H1 (cell line): ENCODE measurements around the gene PLPP4. TPM values are rescaled to one million over a fixed set of nuclear protein-coding genes. Genes with fewer than 3 reads are reported as not detected.

Experiments used
- CTCF ChIA-PET: fragments of 300-600 bp; sonication (Branson Sonifier 250); formaldehyde crosslinking; loops from one replicate; lab custom pipeline; 2021; ENCODE audit not compliant: partially characterized antibody; lab: Charles Lee
- POLR2A ChIA-PET: fragments of 300-600 bp; sonication (Branson Sonifier 250); formaldehyde crosslinking; loops from one replicate; lab custom pipeline; 2021; ENCODE audit warnings: inconsistent platforms; ENCODE audit not compliant: partially characterized antibody; lab: Charles Lee
- DNase-seq, 2 experiments: peaks; one replicate each; pipeline versions ENCODE4 v3.0.0 to v3.0.0-alpha.2; 2010 to 2022; ENCODE audit warnings: low spot score in 2 of 2, low read depth in 1 of 2, mixed read lengths in 1 of 2
- FAIRE-seq: peaks from 2 replicates; lab custom pipeline; 2011; peaks lifted over from hg19 to GRCh38; lab: Jason Lieb, UNC
- H2AFZ ChIP-seq: 2 replicates; pipeline ENCODE4 v1.8.1; 2012; ENCODE audit warnings: low read length, inconsistent platforms
- H2AK5ac ChIP-seq: 2 replicates; pipeline ENCODE4 v1.6.1; 2013; ENCODE audit warnings: low read depth, low read length
- H2BK120ac ChIP-seq: replicated peaks from 2 replicates; pipeline ENCODE3; 2013; ENCODE audit warnings: low read depth, low read length, inconsistent platforms
- H2BK12ac ChIP-seq: 2 replicates; pipeline ENCODE4 v1.6.1; 2013; ENCODE audit warnings: low read depth, low read length
- H2BK15ac ChIP-seq: 2 replicates; pipeline ENCODE4 v1.6.1; 2013; ENCODE audit warnings: low read length
- H2BK20ac ChIP-seq: 2 replicates; pipeline ENCODE4 v1.6.1; 2013; ENCODE audit warnings: low read length
- H2BK5ac ChIP-seq: 2 replicates; pipeline ENCODE4 v1.6.1; 2013; ENCODE audit warnings: low read depth, low read length
- H3K14ac ChIP-seq: 2 replicates; pipeline ENCODE4 v1.6.1; 2013; ENCODE audit warnings: inconsistent platforms; ENCODE audit not compliant: insufficient read length
- H3K18ac ChIP-seq: 2 replicates; pipeline ENCODE4 v1.6.1; 2013; ENCODE audit warnings: low read length; ENCODE audit errors: extremely low read depth
- H3K23ac ChIP-seq: 2 replicates; pipeline ENCODE4 v1.6.1; 2013; ENCODE audit warnings: inconsistent platforms; ENCODE audit not compliant: insufficient read length
- H3K23me2 ChIP-seq: 2 replicates; pipeline ENCODE4 v1.6.1; 2013; ENCODE audit warnings: low read depth, low read length
- H3K27ac ChIP-seq: 2 replicates; pipeline ENCODE4 v1.6.1; 2011; ENCODE audit warnings: low read depth, low read length, inconsistent platforms
- H3K27me3 ChIP-seq, 4 experiments: replicated peaks in 1 of 4; 1 replicate in 1 of 4; 2 replicates in 3 of 4; pipeline versions ENCODE4 v1.6.1 to v1.8.1; 2011 to 2013; ENCODE audit warnings: low read length in 3 of 4, mild to moderate bottlenecking in 3 of 4, inconsistent platforms in 2 of 4, mixed read lengths in 2 of 4, moderate library complexity in 1 of 4; ENCODE audit not compliant: control insufficient read depth in 3 of 4, insufficient read depth in 3 of 4; ENCODE audit errors: extremely low read depth in 1 of 4
- H3K36me3 ChIP-seq, 4 experiments: 2 replicates each; pipeline versions ENCODE4 v1.6.1 to v1.8.1; 2011 to 2013; ENCODE audit warnings: mild to moderate bottlenecking in 4 of 4, low read length in 3 of 4, moderate library complexity in 2 of 4, control low read depth in 1 of 4, inconsistent platforms in 1 of 4; ENCODE audit not compliant: insufficient read depth in 4 of 4, control insufficient read depth in 2 of 4
- H3K4ac ChIP-seq: replicated peaks from 2 replicates; pipeline ENCODE3; 2013; ENCODE audit warnings: low read length, low read depth, mixed read lengths, inconsistent platforms; ENCODE audit not compliant: insufficient read length
- H3K4me1 ChIP-seq, 4 experiments: replicated peaks in 1 of 4; 1 replicate in 1 of 4; 2 replicates in 3 of 4; pipeline versions ENCODE4 v1.6.1 to v1.8.1; 2011 to 2013; ENCODE audit warnings: low read length in 3 of 4, inconsistent platforms in 2 of 4, mixed read lengths in 1 of 4; ENCODE audit not compliant: insufficient read depth in 4 of 4, control insufficient read depth in 3 of 4
- H3K4me2 ChIP-seq, 2 experiments: 2 replicates each; pipeline versions ENCODE4 v1.6.1 to v1.8.1; 2011 to 2013; ENCODE audit warnings: low read depth in 2 of 2, low read length in 2 of 2, control low read depth in 1 of 2, inconsistent platforms in 1 of 2, mild to moderate bottlenecking in 1 of 2; ENCODE audit not compliant: insufficient read depth in 1 of 2
- H3K4me3 ChIP-seq, 4 experiments: fragments of 200-600, 300-600 bp in 1 of 4; sonication (generic), shearing (Covaris generic), sonication (Bioruptor Twin) in 1 of 4; 2 replicates each; pipeline versions ENCODE4 v1.5.1 to v1.8.1; 2011 to 2016; ENCODE audit warnings: low read length in 4 of 4, low read depth in 3 of 4, control low read depth in 2 of 4, inconsistent platforms in 2 of 4, mild to moderate bottlenecking in 2 of 4, mixed read lengths in 1 of 4, moderate library complexity in 1 of 4; ENCODE audit not compliant: insufficient read depth in 2 of 4; ENCODE audit errors: extremely low read depth in 1 of 4
- H3K56ac ChIP-seq: replicated peaks from 2 replicates; pipeline ENCODE3; 2013; ENCODE audit warnings: low read depth, mild to moderate bottlenecking, mixed read lengths, low read length, inconsistent platforms; ENCODE audit not compliant: insufficient read length
- H3K79me1 ChIP-seq: 2 replicates; pipeline ENCODE4 v1.6.1; 2013; ENCODE audit warnings: low read depth, low read length, control low read depth
- H3K79me2 ChIP-seq, 2 experiments: 2 replicates each; pipeline versions ENCODE4 v1.6.1 to v1.8.1; 2012 to 2013; ENCODE audit warnings: low read length in 2 of 2, mild to moderate bottlenecking in 2 of 2, inconsistent platforms in 1 of 2; ENCODE audit not compliant: insufficient read depth in 2 of 2, control insufficient read depth in 1 of 2
- H3K9ac ChIP-seq, 4 experiments: replicated peaks in 1 of 4; 1 replicate in 1 of 4; 2 replicates in 3 of 4; pipeline versions ENCODE4 v1.6.1 to v1.8.1; 2011 to 2013; ENCODE audit warnings: low read depth in 3 of 4, low read length in 3 of 4, control low read depth in 2 of 4, mild to moderate bottlenecking in 2 of 4, moderate library complexity in 2 of 4, inconsistent platforms in 1 of 4; ENCODE audit errors: extremely low read depth in 1 of 4
- H3K9me3 ChIP-seq, 2 experiments: 2 replicates each; pipeline versions ENCODE4 v1.6.1 to v1.8.1; 2012 to 2013; ENCODE audit warnings: mild to moderate bottlenecking in 2 of 2, moderate library complexity in 2 of 2, control low read depth in 1 of 2, inconsistent platforms in 1 of 2, low read depth in 1 of 2, low read length in 1 of 2, mixed read lengths in 1 of 2; ENCODE audit not compliant: insufficient read depth in 2 of 2
- H4K20me1 ChIP-seq, 2 experiments: replicated peaks in 1 of 2; 2 replicates each; pipeline versions ENCODE3 to v1.8.1; 2011 to 2013; ENCODE audit warnings: inconsistent platforms in 2 of 2, low read length in 2 of 2, mild to moderate bottlenecking in 1 of 2; ENCODE audit not compliant: insufficient read depth in 2 of 2, control insufficient read depth in 1 of 2
- H4K5ac ChIP-seq: 2 replicates; pipeline ENCODE4 v1.6.1; 2013; ENCODE audit warnings: low read length, low read depth, mixed read lengths, inconsistent platforms; ENCODE audit not compliant: insufficient read length
- H4K8ac ChIP-seq: 2 replicates; pipeline ENCODE4 v1.8.0; 2013; ENCODE audit warnings: mild to moderate bottlenecking, moderate library complexity, low read length, inconsistent platforms; ENCODE audit not compliant: insufficient read depth; ENCODE audit errors: extremely low read depth
- H4K91ac ChIP-seq: replicated peaks from 2 replicates; pipeline ENCODE3; 2013; ENCODE audit warnings: low read length, mixed read lengths, inconsistent platforms; ENCODE audit not compliant: insufficient read length
- CHD2 ChIP-seq: IDR thresholded peaks from 2 replicates; pipeline ENCODE4 v1.6.1; 2012; ENCODE audit warnings: low read length, improper control_type of control experiment
- KDM1A ChIP-seq: fragments of 200-600, 300-600 bp; sonication (generic); IDR thresholded peaks from 2 replicates; pipeline ENCODE4 v1.7.1; 2016; ENCODE audit warnings: mild to moderate bottlenecking, low read length, borderline replicate concordance
- WGBS, 2 experiments: shearing (Covaris generic) in 1 of 2; methylation state at CpG; one replicate each; pipeline versions ENCODE4 v1.1.6 to v1.1.7; 2013 to 2015; ENCODE audit warnings: low lambda C conversion rate in 2 of 2, mixed read lengths in 2 of 2, inconsistent platforms in 1 of 2, low coverage in 1 of 2, missing lambda C conversion rate in 1 of 2; ENCODE audit not compliant: insufficient replicate concordance in 2 of 2, insufficient coverage in 1 of 2, insufficient read length in 1 of 2; ENCODE audit errors: extremely low coverage in 1 of 2, missing lambda C conversion rate in 1 of 2; 5-methylcytosine and 5-hydroxymethylcytosine counted together
- polyA plus RNA-seq, 7 experiments: library from polyadenylated mRNA; depleted of rRNA in 3 of 7; stranded (reverse) in 5 of 7; unstranded in 2 of 7; fragments of >200 nt in 5 of 7; fragments of 200-250 nt in 2 of 7; gene quantifications; 1 replicate in 5 of 7; 2 replicates in 1 of 7; 4 replicates in 1 of 7; pipeline versions ENCODE4 v1.2.1 to v1.2.3, GENCODE V29; 2011 to 2013; ENCODE audit warnings: missing spikeins in 2 of 7, mixed read lengths in 2 of 7
- total RNA-seq: library from RNA; stranded (reverse); fragmentation: NEBNext Ultra II Directional; extraction: Animal tissue kit (Norgen Biotek cat#: 25700); gene quantifications from 2 replicates; pipeline ENCODE4 v1.2.1, GENCODE V29; 2021
- TF ChIP-seq, protein P1 (sequence below): IDR thresholded peaks from 2 replicates; pipeline ENCODE4 v1.6.1; 2012; ENCODE audit warnings: inconsistent platforms

The PLPP4 gene
- total and polyA plus RNA-seq, 2 of the 8 experiments (the other 6 are each of a cell fraction or from before 2014, with no cell fraction given), result 0.30 TPM; not detected in 1

DNA sequence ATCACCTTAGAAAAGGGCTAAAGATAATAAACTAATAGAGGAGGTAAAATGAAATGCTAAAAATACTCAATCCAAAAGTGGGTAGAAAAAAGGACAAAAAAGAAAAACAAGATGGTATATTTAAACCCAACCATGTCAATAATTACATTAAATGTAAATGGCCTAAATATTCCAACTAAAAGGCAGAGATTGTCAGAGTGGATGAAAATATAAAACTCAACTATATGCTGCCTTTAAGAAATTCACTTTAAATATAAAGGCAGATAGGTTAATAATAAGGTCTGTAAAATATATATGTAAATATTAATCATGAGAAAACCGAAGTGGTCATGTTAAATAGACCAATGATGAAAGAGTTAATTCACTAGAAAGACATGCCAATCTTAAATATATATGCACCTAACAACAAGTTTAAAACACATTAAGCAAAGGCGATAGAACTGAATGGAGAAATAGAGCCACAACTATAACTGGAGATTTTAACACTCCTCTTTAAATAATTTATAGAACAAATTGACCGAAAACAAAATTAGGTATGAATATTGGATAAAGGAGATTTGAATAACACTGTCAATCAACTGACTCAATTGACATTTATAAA is 159.4 kb downstream of the PLPP4 start:
- no peaks in the 10 kb centered on the region for H3K4me1 ChIP-seq
- no peaks in the 10 kb centered on the region for H3K79me1 ChIP-seq
- H2BK120ac ChIP-seq, result no peak overlapping the region
- no peaks in the 10 kb centered on the region; the same call in 1 of the 2 replicates for H3K23me2 ChIP-seq
- H3K27ac ChIP-seq, result no peak overlapping the region
- H2BK12ac ChIP-seq, result no peak overlapping the region
- TF ChIP-seq CHD2 (no peak), KDM1A (0 out of 2 replicates have a peak, but pooled peaks have one; percentile 45)
- TF ChIP-seq, protein P1, sequence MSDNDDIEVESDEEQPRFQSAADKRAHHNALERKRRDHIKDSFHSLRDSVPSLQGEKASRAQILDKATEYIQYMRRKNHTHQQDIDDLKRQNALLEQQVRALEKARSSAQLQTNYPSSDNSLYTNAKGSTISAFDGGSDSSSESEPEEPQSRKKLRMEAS, result no peak
- FAIRE-seq (no peak), DNase-seq (no peak)
- H3K27me3 ChIP-seq, result no peaks in the 10 kb centered on the region
- H3K56ac ChIP-seq, result no peak overlapping the region
- no peak overlapping the region for H4K91ac ChIP-seq
- no peaks in the 10 kb centered on the region for H4K20me1 ChIP-seq
- H4K8ac ChIP-seq, result no peak overlapping the region
- no peak overlapping the region for H2AK5ac ChIP-seq
- H2BK5ac ChIP-seq, result no peak overlapping the region
- H3K36me3 ChIP-seq, result no peaks in the 10 kb centered on the region
- ChIA-PET POLR2A (no interaction called here), CTCF (interaction anchor here (2.0 kb wide), 1 partner anchor 18 kb away, joined by 6 read pairs; no protein-coding TSS in a partner anchor)
- peaks cover 0 to 10% of the 10 kb centered on the region in 2 experiments; a peak in 1 of 4 replicates for H3K9me3 ChIP-seq
- no peak overlapping the region for H2AFZ ChIP-seq
- H3K4ac ChIP-seq, result no peak overlapping the region
- no peak overlapping the region for H3K4me2 ChIP-seq
- no peak overlapping the region for H3K14ac ChIP-seq
- H2BK20ac ChIP-seq, result no peak overlapping the region
- H3K23ac ChIP-seq, result no peak overlapping the region
- H3K79me2 ChIP-seq, result no peaks in the 10 kb centered on the region
- no peak overlapping the region for H3K9ac ChIP-seq
- H3K4me3 ChIP-seq, result no peak overlapping the region
- H2BK15ac ChIP-seq, result no peak overlapping the region
- WGBS, 2 experiments, result 58% methylated on average over 3 of the region's 3 CpGs; no CpG with 5 or more reads in 1 of the 2 experiments
- H4K5ac ChIP-seq, result no peak overlapping the region
- no peak overlapping the region for H3K18ac ChIP-seq
